NCI-H2107 treated with DMSO at 0.1 percent for 48 hours (cell line): ENCODE results near the gene LSM8.
A peak's percentile ranks its signal among the peaks of the same experiment; 100 is the strongest.
"Not testable (repeated sequence)": the region's sequence is repeated elsewhere in the genome, so short reads cannot be mapped to it uniquely, and the experiment has no call there.

Experiments used
- DNase-seq: peaks from one replicate; lab custom pipeline; 2025; ENCODE audit not compliant: unreplicated experiment; lab: John Stamatoyannopoulos, UW

The LSM8 gene

DNA sequence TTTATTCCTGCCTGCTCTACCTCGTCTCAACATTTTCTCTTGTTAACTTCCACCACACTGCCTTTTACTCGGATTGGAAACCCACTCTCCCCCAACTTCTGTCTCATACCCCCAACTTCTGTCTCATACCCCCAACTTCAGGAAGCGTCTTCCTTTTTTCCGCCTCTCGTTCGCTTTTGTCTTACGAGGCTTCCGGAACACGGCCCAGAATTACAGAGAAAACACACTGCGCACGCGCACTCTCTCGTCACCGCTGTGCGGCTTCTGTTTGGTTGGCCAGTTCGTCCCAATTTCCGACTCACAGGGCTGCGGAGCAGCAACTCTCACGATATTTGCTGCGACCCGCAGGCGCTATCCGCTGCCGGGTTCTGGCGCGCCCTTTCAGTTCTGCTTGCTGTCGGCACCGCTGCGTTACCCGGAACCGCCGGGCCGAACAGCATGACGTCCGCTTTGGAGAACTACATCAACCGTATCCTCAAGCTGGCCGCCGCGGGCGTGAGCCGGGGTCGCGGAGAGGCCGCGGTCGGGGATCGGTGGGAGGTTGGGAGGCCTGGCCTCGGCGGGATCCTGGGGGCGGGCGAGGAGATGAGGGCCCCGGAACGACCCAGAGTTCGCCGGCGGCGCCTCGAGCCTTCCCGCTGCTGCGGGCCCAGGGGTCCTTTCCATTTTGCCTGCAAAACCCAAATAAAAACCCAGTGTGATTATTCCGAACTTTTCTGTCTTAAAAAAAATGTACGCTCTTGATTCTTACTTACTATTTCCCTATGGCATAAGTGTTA, at the start of gene LSM8:
LSM8 (plus strand) TSS at position 379 of the 779 bp plus-strand sequence; CDS start at position 439, 60 bp downstream.
- peak; percentile 95 for DNase-seq

- not testable (repeated sequence) for DNase-seq
Measured at GRCh38 chr7:118134420-118134819, 49.5 kb upstream of the LSM8 start.

DNA sequence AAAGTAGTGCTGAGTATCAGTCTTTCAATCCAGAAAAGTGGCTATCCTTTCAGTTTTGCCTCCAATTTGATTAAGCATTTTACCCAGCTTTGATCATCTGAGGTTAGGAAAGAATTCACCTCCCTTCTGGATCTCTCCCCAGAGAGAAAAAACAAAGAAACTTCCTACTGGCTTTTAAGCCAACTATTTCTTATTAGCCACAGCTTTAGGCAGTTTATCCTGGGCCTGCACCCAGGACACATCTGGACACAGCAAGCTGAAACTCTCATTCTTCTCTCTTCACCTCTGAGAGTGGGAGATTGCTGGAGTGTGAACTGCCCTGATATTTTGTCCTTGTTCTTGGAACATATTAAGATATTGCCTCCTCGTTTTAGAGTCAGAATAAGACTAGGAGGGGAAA, 43.5 kb upstream of the LSM8 start:
- DNase-seq, result no peak

- no peak for DNase-seq
Measured at GRCh38 chr7:118142012-118142411, 42.0 kb upstream of the LSM8 start.

- no peak for DNase-seq
Measured at GRCh38 chr7:118148930-118149329, 35.0 kb upstream of the LSM8 start.

DNA sequence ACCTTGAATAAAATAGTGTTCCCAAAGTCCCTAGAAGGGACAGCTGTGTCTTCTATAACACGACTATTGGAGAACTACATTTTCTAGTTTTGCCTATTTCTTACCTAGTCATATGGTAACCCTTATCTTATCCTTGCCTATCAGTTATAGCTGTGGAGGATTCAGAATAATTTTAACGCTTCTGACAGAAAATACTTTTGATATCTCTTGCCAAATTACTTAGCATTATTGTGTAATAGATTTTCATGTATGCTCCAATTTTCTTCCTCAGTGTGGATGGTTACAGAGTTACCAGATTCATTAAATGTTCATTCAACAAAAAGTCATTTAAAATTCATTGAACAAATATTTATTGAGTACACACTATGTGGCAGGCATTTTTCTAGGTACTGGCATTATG, 34.6 kb upstream of the LSM8 start:
- DNase-seq, result no peak

DNA sequence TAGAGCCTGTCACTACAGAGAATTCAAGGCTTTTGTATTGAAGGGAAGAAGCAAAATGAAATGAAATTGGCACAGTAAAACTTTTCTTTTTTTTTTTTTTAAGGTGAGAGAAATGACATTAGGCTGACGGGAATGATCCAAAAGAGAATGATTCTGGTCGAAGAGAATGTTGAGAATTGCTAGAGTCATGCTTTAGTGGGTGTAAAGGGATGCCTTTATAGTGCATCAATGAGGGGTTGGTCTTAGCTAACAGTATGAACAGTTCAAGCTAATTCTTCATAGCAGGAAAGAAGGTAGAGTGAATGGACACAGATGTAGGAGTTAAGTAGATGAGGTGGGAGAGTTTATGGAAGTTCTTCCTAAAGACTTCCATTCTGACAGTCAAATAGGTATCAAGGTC, 32.3 kb upstream of the LSM8 start:
- DNase-seq, result no peak

GRCh38 chr7:118152149-118152548, 31.8 kb upstream of the LSM8 start:
- DNase-seq, result no peak

DNA sequence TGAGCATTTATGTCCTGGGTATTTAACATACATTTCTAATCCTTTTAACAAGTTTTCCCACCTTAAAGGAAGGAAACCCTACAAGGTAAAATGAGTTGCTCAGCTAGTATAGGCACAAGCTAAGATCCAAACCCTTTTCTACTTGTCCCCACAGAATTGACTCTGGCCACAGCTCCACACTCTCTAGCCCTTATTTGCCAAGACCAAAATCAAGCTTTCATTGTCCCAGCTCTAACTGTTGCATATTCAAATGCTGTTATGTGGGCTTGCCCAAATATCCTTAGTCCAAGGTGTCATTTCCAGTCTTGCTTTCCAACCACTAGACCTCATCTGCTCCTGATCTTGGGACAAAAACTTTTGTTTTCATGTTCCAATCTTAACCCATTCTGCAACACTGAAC, 31.3 kb upstream of the LSM8 start:
- no peak for DNase-seq

DNA sequence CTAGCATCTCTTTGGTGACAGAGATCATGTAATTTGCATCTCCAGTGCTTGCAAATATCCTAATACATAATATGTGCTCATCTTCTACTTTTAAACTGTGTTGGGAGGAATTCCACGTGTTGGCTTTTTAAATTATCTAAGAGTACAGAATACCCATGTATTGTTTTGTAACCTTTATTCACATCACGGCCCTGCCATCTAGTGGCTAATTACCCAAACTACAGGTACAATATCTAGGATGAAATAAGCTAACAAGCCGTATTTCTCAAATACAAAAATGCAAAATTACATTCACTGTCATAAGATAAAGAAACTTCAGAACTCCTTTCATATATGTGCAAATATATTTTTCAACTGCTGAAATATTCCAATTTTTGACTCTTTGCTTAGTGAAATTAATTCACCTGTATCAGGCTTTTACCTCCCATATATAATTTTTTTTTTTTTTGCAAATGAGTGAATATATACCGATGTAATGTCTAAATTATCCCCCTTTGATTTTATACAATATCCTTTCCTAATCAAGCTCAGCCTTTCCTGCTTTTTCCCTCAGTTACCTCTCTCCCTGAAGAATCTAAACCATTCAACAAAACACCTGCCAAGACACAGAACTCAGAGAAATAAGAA, 30.3 kb upstream of the LSM8 start:
- no peak for DNase-seq

DNA sequence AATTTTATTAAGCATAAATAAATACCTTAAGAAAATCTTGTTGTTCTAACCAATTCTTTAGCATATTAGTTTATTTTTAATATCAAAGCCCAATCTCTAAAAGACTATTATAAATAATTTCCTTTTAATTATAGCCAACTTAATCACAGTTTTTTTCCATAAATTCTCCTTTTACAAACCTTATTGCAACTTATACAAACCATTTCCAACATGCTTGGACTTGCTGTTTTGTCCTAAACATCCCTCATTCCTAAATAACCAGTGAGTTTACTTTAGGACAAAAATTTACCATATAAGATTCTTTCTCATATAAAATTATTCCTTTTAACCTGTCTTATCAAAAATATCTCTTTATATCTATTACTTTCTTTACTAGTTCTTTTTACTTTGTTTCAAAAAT, 25.2 kb upstream of the LSM8 start:
- DNase-seq, result no peak

GRCh38 chr7:118169146-118169545, 14.8 kb upstream of the LSM8 start:
- no peak for DNase-seq

DNA sequence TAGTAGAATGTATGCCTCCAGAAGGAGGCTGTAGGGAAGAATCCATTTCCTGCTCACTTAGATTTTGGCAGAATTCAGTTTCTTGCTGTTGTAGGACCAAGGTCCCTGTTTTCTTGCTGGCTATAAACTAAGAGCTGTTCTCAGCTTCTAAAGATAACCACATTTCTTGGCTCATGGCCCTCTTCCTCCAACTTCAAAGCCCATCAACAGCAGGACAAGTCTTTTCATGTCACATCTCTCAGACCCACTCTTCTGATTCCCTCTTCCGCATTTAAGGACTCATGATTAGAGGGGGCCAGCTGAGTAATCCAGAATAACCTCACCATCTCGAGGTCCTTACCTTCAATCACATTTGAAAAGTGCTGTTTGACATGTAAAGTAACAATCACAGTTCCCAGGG, 8.2 kb upstream of the LSM8 start:
- no peak for DNase-seq

GRCh38 chr7:118179191-118179590, 4.8 kb upstream of the LSM8 start:
- no peak for DNase-seq

GRCh38 chr7:118182593-118183427, 1.2 kb upstream of the LSM8 start:
- no peak for DNase-seq

- peak; percentile 66 for DNase-seq
Measured at GRCh38 chr7:118183428-118183785, 557 bp upstream of the LSM8 start.

- DNase-seq, result no peak
Measured at GRCh38 chr7:118184565-118184940, 589 bp downstream of the LSM8 start.

- DNase-seq, result no peak
Measured at GRCh38 chr7:118185163-118185860, 1.3 kb downstream of the LSM8 start.

GRCh38 chr7:118186501-118186900, 2.5 kb downstream of the LSM8 start:
- no peak for DNase-seq

DNA sequence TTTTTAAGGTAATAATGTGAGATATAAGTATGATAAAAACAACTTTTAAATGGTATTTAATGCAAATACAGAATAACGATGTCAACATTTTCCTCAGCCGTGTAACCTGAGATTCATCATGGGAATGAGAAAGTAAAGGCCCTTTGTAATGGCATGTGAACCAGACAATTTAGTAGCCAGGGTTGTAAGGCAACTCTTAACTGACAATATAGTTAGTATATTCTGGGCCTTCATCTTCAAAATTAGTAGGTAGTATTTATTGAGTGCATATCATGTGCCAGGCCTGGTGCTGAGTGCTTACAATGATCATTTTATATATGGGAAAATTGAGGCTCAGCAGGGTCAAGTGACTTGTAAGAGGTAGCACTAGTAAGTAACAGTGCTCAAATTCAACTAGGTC, 10.6 kb downstream of the LSM8 start:
- no peak for DNase-seq

GRCh38 chr7:118195837-118196474, 12.0 kb downstream of the LSM8 start:
- peak; percentile 52 for DNase-seq
